GM12878 (cell line): ENCODE results near the gene GAGE10. TPM values are rescaled to one million over a fixed set of nuclear protein-coding genes. Genes with fewer than 3 reads are reported as not detected.

Source experiments
- ATAC-seq: fragments of 200-7000 bp; cut with Tn5 transposase; 3 replicates; pipeline ENCODE4 v1.9.1; 2020; ENCODE audit warnings: mild to moderate bottlenecking, moderate library complexity
- BruUV-seq: library from RNA; stranded (reverse); fragments of 400-500 nt; replicated peaks from 2 replicates; lab custom pipeline; 2021; lab: Mats Ljungman, UMichigan
- CTCF ChIA-PET: fragments of 300-600 bp; sonication (Branson Sonifier 250); formaldehyde crosslinking; extraction: SDS; loops from one replicate; lab custom pipeline; 2021; ENCODE audit warnings: inconsistent platforms; lab: Yijun Ruan, JAX
- POLR2A ChIA-PET: fragments of 350-600 bp; formaldehyde crosslinking; extraction: SDS; loops from one replicate; lab custom pipeline; 2021; ENCODE audit warnings: inconsistent platforms; lab: Charles Lee
- RAD21 ChIA-PET: fragments of 300-600 bp; sonication (Branson Sonifier 250); formaldehyde crosslinking; loops from one replicate; lab custom pipeline; 2023; ENCODE audit warnings: antibody characterized with exemption; ENCODE audit not compliant: unreplicated experiment; lab: Charles Lee
- SMC1A ChIA-PET: fragments of 300-600 bp; sonication (Branson Sonifier 250); formaldehyde crosslinking; loops from one replicate; lab custom pipeline; 2023; ENCODE audit not compliant: unreplicated experiment, uncharacterized antibody; lab: Charles Lee
- DNase-seq: peaks from one replicate; pipeline ENCODE4 v3.0.0-alpha.2; 2011; ENCODE audit warnings: low read depth, low spot score
- FAIRE-seq: peaks from 3 replicates; lab custom pipeline; 2011; peaks lifted over from hg19 to GRCh38; lab: Jason Lieb, UNC
- H2AFZ ChIP-seq: 2 replicates; pipeline ENCODE4 v1.6.0; 2011; ENCODE audit warnings: low read depth, low read length, control low read depth; ENCODE audit not compliant: control insufficient read depth
- H3K27ac ChIP-seq: 2 replicates; pipeline ENCODE4 v1.5.1; 2011; ENCODE audit warnings: control low read depth; ENCODE audit not compliant: control insufficient read depth, insufficient read depth
- H3K27me3 ChIP-seq, 2 experiments: replicated peaks in 1 of 2; 2 replicates each; pipeline versions ENCODE4 v1.6.0 to v1.6.1; 2011; ENCODE audit warnings: low read length in 1 of 2; ENCODE audit not compliant: control insufficient read depth in 2 of 2, insufficient read depth in 2 of 2
- H3K36me3 ChIP-seq, 2 experiments: 2 replicates each; pipeline ENCODE4 v1.5.1; 2011; ENCODE audit warnings: low read length in 1 of 2; ENCODE audit not compliant: control insufficient read depth in 2 of 2, insufficient read depth in 2 of 2
- H3K4me1 ChIP-seq: 2 replicates; pipeline ENCODE4 v1.6.1; 2011; ENCODE audit warnings: mild to moderate bottlenecking, low read length, moderate library complexity, mixed read lengths; ENCODE audit not compliant: control insufficient read depth, insufficient read depth
- H3K4me2 ChIP-seq: 2 replicates; pipeline ENCODE4 v1.6.0; 2011; ENCODE audit warnings: control low read depth; ENCODE audit not compliant: control insufficient read depth, insufficient read depth
- H3K4me3 ChIP-seq: fragments of 200-600 bp; sonication (generic); 2 replicates; pipeline ENCODE4 v1.5.1; 2016
- H3K79me2 ChIP-seq: 2 replicates; pipeline ENCODE4 v1.6.0; 2011; ENCODE audit warnings: low read length; ENCODE audit not compliant: control insufficient read depth, insufficient read depth
- H3K9ac ChIP-seq: 2 replicates; pipeline ENCODE4 v1.8.0; 2011; ENCODE audit warnings: low read length, control low read depth, mixed read lengths; ENCODE audit not compliant: control insufficient read depth, insufficient read depth
- H3K9me3 ChIP-seq: replicated peaks from 3 replicates; pipeline ENCODE4 v1.5.1; 2011; ENCODE audit warnings: mild to moderate bottlenecking, low read length; ENCODE audit not compliant: control insufficient read depth, insufficient read depth
- H4K20me1 ChIP-seq: 2 replicates; pipeline ENCODE4 v1.6.0; 2011; ENCODE audit not compliant: control insufficient read depth, insufficient read depth
- LARP7 ChIP-seq: fragments of 450-650 bp; IDR thresholded peaks from 2 replicates; pipeline ENCODE4 v1.6.1; 2017; ENCODE audit warnings: mild to moderate bottlenecking
- MYC ChIP-seq: IDR thresholded peaks from 2 replicates; pipeline ENCODE4 v1.6.1; 2011; ENCODE audit warnings: mild to moderate bottlenecking, low read length, moderate library complexity, inconsistent platforms; ENCODE audit not compliant: insufficient read depth, insufficient replicate concordance, insufficient read length, severe bottlenecking
- PML ChIP-seq: IDR thresholded peaks from 2 replicates; pipeline ENCODE4 v1.6.1; 2012; ENCODE audit warnings: low read length, inconsistent platforms
- TBL1XR1 ChIP-seq: IDR thresholded peaks from 2 replicates; pipeline ENCODE4 v1.6.1; 2012; ENCODE audit warnings: low read depth, low read length, improper control_type of control experiment
- YY1 ChIP-seq: IDR thresholded peaks from 2 replicates; pipeline ENCODE4 v1.6.1; 2011; ENCODE audit warnings: low read depth, mild to moderate bottlenecking, low read length
- WGBS: methylation state at CpG from one replicate; pipeline ENCODE4 v1.1.6; 2016; ENCODE audit warnings: low lambda C conversion rate; ENCODE audit not compliant: insufficient replicate concordance, insufficient coverage; ENCODE audit errors: missing lambda C conversion rate; 5-methylcytosine and 5-hydroxymethylcytosine counted together
- in situ Hi-C: fragments of 300-500 bp; cut with MboI; formaldehyde crosslinking; loops from 9 replicates; pipeline ENCODE4 v1.14.3; 2018; ENCODE audit warnings: mixed read lengths
- intact Hi-C: fragments of 100-400 bp; cut with micrococcal nuclease; formaldehyde crosslinking; loops from one replicate; pipeline ENCODE4 v1.14.2; 2022; ENCODE audit not compliant: unreplicated experiment
- polyA plus RNA-seq, 11 experiments: library from polyadenylated mRNA; depleted of rRNA in 4 of 11; unstranded in 6 of 11; stranded (reverse) in 5 of 11; fragments of >200 nt; fragmentation: Nextera tagmentation in 4 of 11; fragmentation: Illumina TruSeq in 1 of 11; extraction: Ambion mirVana in 4 of 11; extraction: Trizol in 1 of 11; gene quantifications; 1 replicate in 1 of 11; 2 replicates in 10 of 11; pipeline versions ENCODE4 v1.2.1 to v1.2.3, GENCODE V29; 2011 to 2016; ENCODE audit warnings: inconsistent platforms in 2 of 11, missing spikeins in 2 of 11, low read depth in 1 of 11
- total RNA-seq, 4 experiments: library from RNA; depleted of rRNA in 3 of 4; stranded (reverse); fragments of >200 nt in 3 of 4; fragmentation: Illumina TruSeq in 1 of 4; extraction: Trizol in 1 of 4; gene quantifications; 2 replicates each; pipeline versions ENCODE4 v1.2.1 to v1.2.3, GENCODE V29; 2013 to 2021

GAGE10 gene
- total and polyA plus RNA-seq, 10 of the 15 experiments (the other 5 are each of a cell fraction or from before 2014, with no cell fraction given) = not detected

- DNase-seq (no peak), FAIRE-seq (no peak), ATAC-seq (no peak)
- peak overlapping the region; percentile 66 for H2AFZ ChIP-seq
- ChIA-PET POLR2A (interaction anchor here (0.8 to 1.4 kb wide), 7 partner anchors 34 to 189 kb away, joined by 3 to 17 read pairs (median 3); partner anchors contain the start of genes CCDC22 and WDR45), RAD21 (interaction anchor here (0.8 to 2.4 kb wide), 9 partner anchors 32 to 105 kb away, joined by 3 to 19 read pairs (median 4); partner anchors contain the start of gene CCDC22), SMC1A (interaction anchor here (0.5 to 2.8 kb wide), 5 partner anchors 45 to 1248 kb away, joined by 3 to 14 read pairs (median 4); no protein-coding TSS in a partner anchor), CTCF (interaction anchor here (0.8 to 2.4 kb wide), 6 partner anchors 39 to 126 kb away, joined by 3 to 18 read pairs (median 4); no protein-coding TSS in a partner anchor)
- peak overlapping the region; percentile 68 for H3K4me2 ChIP-seq
- H3K27ac ChIP-seq = peak overlapping the region; percentile 80
- H3K9me3 ChIP-seq = no peaks in the 10 kb centered on the region; the same call in 2 of the 3 replicates
- WGBS = 30% methylated on average over 4 of the region's 4 CpGs
- in situ Hi-C loops = loop anchor here (5.0 kb wide), 1 partner anchor 76 kb away; no protein-coding TSS in a partner anchor
- H3K36me3 ChIP-seq = no peaks in the 10 kb centered on the region
- no peaks in the 10 kb centered on the region for H4K20me1 ChIP-seq
- TSS peak; percentile 95 for BruUV-seq
- TF ChIP-seq TBL1XR1 = no peak
- TF ChIP-seq PML = 0 out of 2 replicates have a peak, but pooled peaks have one; percentile 42
- TF ChIP-seq MYC = peak; percentile 20
- peak; percentile 83 for TF ChIP-seq YY1
- peak; percentile 40; the same call in 1 of the 2 replicates for TF ChIP-seq LARP7
- H3K79me2 ChIP-seq = peaks cover 15% of the 10 kb centered on the region
- H3K4me3 ChIP-seq = peak overlapping the region; percentile 26; the same call in 1 of the 2 replicates
- no peaks in the 10 kb centered on the region for H3K27me3 ChIP-seq
- peak overlapping the region; percentile 79 for H3K9ac ChIP-seq
- H3K4me1 ChIP-seq = peaks cover 4% of the 10 kb centered on the region; the same call in 1 of the 2 replicates
- intact Hi-C loops = loop anchor here (2.0 kb wide), 1 partner anchor 78 kb away; no protein-coding TSS in a partner anchor
These were observed 34.8 kb upstream of the GAGE10 start for GRCh38 chrX:49268702-49269009.
